HG03064 (cell line): ENCODE data around the gene TRIM54.

Experiments used
- ATAC-seq: cut with Tn5 transposase; IDR thresholded peaks from one replicate; pipeline ENCODE4 v1.9.1; 2021; ENCODE audit warnings: low read depth; ENCODE audit not compliant: unreplicated experiment

TRIM54 gene

GRCh38 chr2:27281855-27282559 lies at the start of gene TRIM54:
TRIM54 (plus strand) TSS chr2:27282429; CDS start chr2:27282732, 303 bp downstream.
- ATAC-seq: no peak

GRCh38 chr2:27233341-27233740 lies 48.9 kb upstream of the TRIM54 start:
- ATAC-seq: no peak

- no peak for ATAC-seq
Observed at GRCh38 chr2:27236136-27236535, 46.1 kb upstream of the TRIM54 start.

GRCh38 chr2:27236626-27237025 lies 45.6 kb upstream of the TRIM54 start:
- ATAC-seq: no peak

GRCh38 chr2:27237341-27237945 lies 44.8 kb upstream of the TRIM54 start:
- no peak for ATAC-seq

- ATAC-seq: no peak
Observed at GRCh38 chr2:27238976-27239375, 43.3 kb upstream of the TRIM54 start.

GRCh38 chr2:27240406-27240805 lies 41.8 kb upstream of the TRIM54 start:
- no peak for ATAC-seq

GRCh38 chr2:27241761-27242613 lies 40.2 kb upstream of the TRIM54 start:
- no peak for ATAC-seq

- ATAC-seq: no peak
Observed at GRCh38 chr2:27242614-27242951, 39.6 kb upstream of the TRIM54 start.

GRCh38 chr2:27243391-27244130 lies 38.7 kb upstream of the TRIM54 start:
- ATAC-seq: no peak

- no peak for ATAC-seq
Observed at GRCh38 chr2:27245116-27245515, 37.1 kb upstream of the TRIM54 start.

GRCh38 chr2:27245626-27246025 lies 36.6 kb upstream of the TRIM54 start:
- ATAC-seq: no peak

- ATAC-seq: no peak
Observed at GRCh38 chr2:27247893-27248292, 34.3 kb upstream of the TRIM54 start.

GRCh38 chr2:27249159-27249890 lies 32.9 kb upstream of the TRIM54 start:
- ATAC-seq: no peak

- ATAC-seq: no peak
Observed at GRCh38 chr2:27249891-27250651, 32.2 kb upstream of the TRIM54 start.

GRCh38 chr2:27250652-27251379 lies 31.4 kb upstream of the TRIM54 start:
- no peak for ATAC-seq

- ATAC-seq: no peak
Observed at GRCh38 chr2:27251766-27252165, 30.5 kb upstream of the TRIM54 start.

GRCh38 chr2:27255187-27255586 lies 27.0 kb upstream of the TRIM54 start:
- ATAC-seq: no peak

- no peak for ATAC-seq
Observed at GRCh38 chr2:27255660-27256059, 26.6 kb upstream of the TRIM54 start.
